ENCODE measurements around the gene MTMR12. TPM values are rescaled to one million over a fixed set of nuclear protein-coding genes. Genes with fewer than 3 reads are reported as not detected.
"Not testable (repeated sequence)": the region's sequence is repeated elsewhere in the genome, so short reads cannot be mapped to it uniquely, and the experiment has no call there.

Gene MTMR12
- total RNA-seq, 2 experiments from 2014 or later: 30.6 to 32.2 TPM

- POLR2A ChIA-PET: no interaction called here
- no peak for DNase-seq
- H3K4me1 Mint-ChIP-seq: no peaks in the 10 kb centered on the region
- ATAC-seq (ENCODE audit: low read depth): no peak
- H3K36me3 Mint-ChIP-seq: peaks cover 10% of the 10 kb centered on the region
- no peaks in the 10 kb centered on the region for H3K9me3 Mint-ChIP-seq
- peaks cover 2% of the 10 kb centered on the region for H3K27me3 Mint-ChIP-seq
- H3K4me3 Mint-ChIP-seq: no peak overlapping the region
- no peak overlapping the region for H3K27ac Mint-ChIP-seq
Observed at GRCh38 chr5:32223972-32224609, 88.6 kb downstream of the MTMR12 start.

GRCh38 chr5:32222723-32223470 lies 89.8 kb downstream of the MTMR12 start:
- Mint-ChIP-seq H3K27me3 (peaks cover 2% of the 10 kb centered on the region), H3K9me3 (no peaks in the 10 kb centered on the region), H3K27ac (no peak overlapping the region), H3K36me3 (peaks cover 5% of the 10 kb centered on the region), H3K4me1 (no peaks in the 10 kb centered on the region), H3K4me3 (no peak overlapping the region)
- no peak for DNase-seq
- POLR2A ChIA-PET: interaction anchor here (0.7 kb wide), 2 partner anchors 301 to 533 kb away, joined by 3 read pairs; no protein-coding TSS in a partner anchor
- no peak for ATAC-seq (ENCODE audit: low read depth)

GRCh38 chr5:32217886-32218396 lies 94.8 kb downstream of the MTMR12 start:
- no peaks in the 10 kb centered on the region for H3K9me3 Mint-ChIP-seq
- DNase-seq (no peak), ATAC-seq (ENCODE audit: low read depth) (no peak)
- H3K27ac Mint-ChIP-seq: no peak overlapping the region
- H3K4me3 Mint-ChIP-seq: no peak overlapping the region
- H3K27me3 Mint-ChIP-seq: peaks cover 2% of the 10 kb centered on the region
- no peaks in the 10 kb centered on the region for H3K36me3 Mint-ChIP-seq
- POLR2A ChIA-PET: no interaction called here
- H3K4me1 Mint-ChIP-seq: no peaks in the 10 kb centered on the region

GRCh38 chr5:32214344-32214743 lies 98.4 kb downstream of the MTMR12 start:
- POLR2A ChIA-PET; H3K36me3 Mint-ChIP-seq; H3K27ac Mint-ChIP-seq; DNase-seq; H3K4me1 Mint-ChIP-seq; ATAC-seq (ENCODE audit: low read depth); H3K9me3 Mint-ChIP-seq; H3K27me3 Mint-ChIP-seq; H3K4me3 Mint-ChIP-seq: not testable (repeated sequence)

GRCh38 chr5:32210151-32210550 lies 102.6 kb downstream of the MTMR12 start:
- Mint-ChIP-seq H3K27ac (peak overlapping the region; percentile 81), H3K36me3 (peaks cover 3% of the 10 kb centered on the region), H3K4me1 (peaks cover 8% of the 10 kb centered on the region), H3K4me3 (no peak overlapping the region), H3K27me3 (no peaks in the 10 kb centered on the region), H3K9me3 (peaks cover 3% of the 10 kb centered on the region)
- no peak for DNase-seq
- POLR2A ChIA-PET: no interaction called here
- ATAC-seq (ENCODE audit: low read depth): no peak

- DNase-seq; ATAC-seq (ENCODE audit: low read depth); H3K36me3 Mint-ChIP-seq; H3K27ac Mint-ChIP-seq; H3K4me1 Mint-ChIP-seq; H3K27me3 Mint-ChIP-seq; H3K4me3 Mint-ChIP-seq; H3K9me3 Mint-ChIP-seq; POLR2A ChIA-PET: not testable (repeated sequence)
Observed at GRCh38 chr5:32208837-32209236, 103.9 kb downstream of the MTMR12 start.

- H3K4me3 Mint-ChIP-seq: no peak overlapping the region
- H3K9me3 Mint-ChIP-seq: peaks cover 3% of the 10 kb centered on the region
- DNase-seq (no peak), ATAC-seq (ENCODE audit: low read depth) (no peak)
- H3K4me1 Mint-ChIP-seq: peaks cover 9% of the 10 kb centered on the region
- POLR2A ChIA-PET: no interaction called here
- no peak overlapping the region for H3K27ac Mint-ChIP-seq
- H3K36me3 Mint-ChIP-seq: peaks cover 3% of the 10 kb centered on the region
- H3K27me3 Mint-ChIP-seq: peaks cover 3% of the 10 kb centered on the region
Observed at GRCh38 chr5:32207355-32207634, 105.4 kb downstream of the MTMR12 start.

GRCh38 chr5:32206509-32207354 lies 106.0 kb downstream of the MTMR12 start:
- Mint-ChIP-seq H3K27ac (no peak overlapping the region), H3K36me3 (peaks cover 3% of the 10 kb centered on the region), H3K4me3 (no peak overlapping the region), H3K9me3 (peaks cover 3% of the 10 kb centered on the region), H3K27me3 (peaks cover 4% of the 10 kb centered on the region), H3K4me1 (peaks cover 9% of the 10 kb centered on the region)
- POLR2A ChIA-PET: no interaction called here
- DNase-seq (no peak), ATAC-seq (ENCODE audit: low read depth) (no peak)

GRCh38 chr5:32206053-32206452 lies 106.7 kb downstream of the MTMR12 start:
- H3K4me3 Mint-ChIP-seq: no peak overlapping the region
- POLR2A ChIA-PET: no interaction called here
- DNase-seq (no peak), ATAC-seq (ENCODE audit: low read depth) (no peak)
- peaks cover 3% of the 10 kb centered on the region for H3K9me3 Mint-ChIP-seq
- H3K36me3 Mint-ChIP-seq: peaks cover 3% of the 10 kb centered on the region
- peaks cover 7% of the 10 kb centered on the region for H3K27me3 Mint-ChIP-seq
- H3K4me1 Mint-ChIP-seq: peaks cover 6% of the 10 kb centered on the region
- no peak overlapping the region for H3K27ac Mint-ChIP-seq

GRCh38 chr5:32202394-32202793 lies 110.3 kb downstream of the MTMR12 start:
- DNase-seq (no peak), ATAC-seq (ENCODE audit: low read depth) (no peak)
- Mint-ChIP-seq H3K4me3 (no peak overlapping the region), H3K36me3 (no peaks in the 10 kb centered on the region), H3K9me3 (no peaks in the 10 kb centered on the region), H3K27me3 (peaks cover 14% of the 10 kb centered on the region), H3K4me1 (peaks cover 1% of the 10 kb centered on the region), H3K27ac (no peak overlapping the region)
- POLR2A ChIA-PET: no interaction called here

- H3K36me3 Mint-ChIP-seq: no peaks in the 10 kb centered on the region
- peaks cover 14% of the 10 kb centered on the region for H3K27me3 Mint-ChIP-seq
- DNase-seq: no peak
- H3K27ac Mint-ChIP-seq: no peak overlapping the region
- POLR2A ChIA-PET: no interaction called here
- H3K4me3 Mint-ChIP-seq: no peak overlapping the region
- peaks cover 1% of the 10 kb centered on the region for H3K4me1 Mint-ChIP-seq
- ATAC-seq (ENCODE audit: low read depth): no peak
- no peaks in the 10 kb centered on the region for H3K9me3 Mint-ChIP-seq
Observed at GRCh38 chr5:32201122-32201753, 111.5 kb downstream of the MTMR12 start.

GRCh38 chr5:32197032-32197431 lies 115.7 kb downstream of the MTMR12 start:
- H3K27me3 Mint-ChIP-seq: peaks cover 28% of the 10 kb centered on the region
- no peaks in the 10 kb centered on the region for H3K36me3 Mint-ChIP-seq
- DNase-seq: no peak
- peaks cover 5% of the 10 kb centered on the region for H3K4me1 Mint-ChIP-seq
- POLR2A ChIA-PET: interaction anchor here (0.5 kb wide), 1 partner anchor 28 kb away, joined by 3 read pairs; no protein-coding TSS in a partner anchor
- no peak overlapping the region for H3K27ac Mint-ChIP-seq
- H3K4me3 Mint-ChIP-seq: no peak overlapping the region
- H3K9me3 Mint-ChIP-seq: no peaks in the 10 kb centered on the region
- no peak for ATAC-seq (ENCODE audit: low read depth)

GRCh38 chr5:32195265-32195664 lies 117.5 kb downstream of the MTMR12 start:
- Mint-ChIP-seq H3K4me1 (peaks cover 5% of the 10 kb centered on the region), H3K9me3 (no peaks in the 10 kb centered on the region), H3K4me3 (no peak overlapping the region), H3K27ac (no peak overlapping the region), H3K36me3 (no peaks in the 10 kb centered on the region), H3K27me3 (peaks cover 20% of the 10 kb centered on the region)
- POLR2A ChIA-PET: no interaction called here
- DNase-seq (no peak), ATAC-seq (ENCODE audit: low read depth) (no peak)
